T-cell (primary cell): Measurements from ENCODE around the gene CDC42EP1. TPM values are rescaled to one million over a fixed set of nuclear protein-coding genes. Genes with fewer than 3 reads are reported as not detected.

Experiments used
- ATAC-seq, 4 experiments: fragments of 200-7000 bp in 3 of 4; fragments of 150-1000 bp in 1 of 4; cut with Tn5 transposase; replicated peaks in 1 of 4; 1 replicate in 3 of 4; 2 replicates in 1 of 4; pipeline ENCODE4 v1.10.0; 2021; ENCODE audit warnings: moderate library complexity in 3 of 4, mild to moderate bottlenecking in 2 of 4, moderate number of reproducible peaks in 1 of 4
- CTCF ChIA-PET, 2 donors: fragments of 300-600 bp; sonication (Branson Sonifier 250); formaldehyde crosslinking; loops; one replicate each; lab custom pipeline; 2022; ENCODE audit warnings: antibody characterized with exemption in 2 of 2; lab: Charles Lee
- POLR2A ChIA-PET, 2 donors: fragments of 300-600 bp; sonication (Branson Sonifier 250); formaldehyde crosslinking; loops; one replicate each; lab custom pipeline; 2022; ENCODE audit warnings: antibody characterized with exemption in 2 of 2; lab: Charles Lee
- DNase-seq, 35 experiments: peaks; one replicate each; pipeline versions ENCODE4 v3.0.0 to v3.0.0-alpha.2; 2013 to 2023
- H3K27ac ChIP-seq: one replicate; pipeline ENCODE4 v1.5.1; 2013; ENCODE audit warnings: low read length
- H3K27me3 ChIP-seq, 2 experiments: replicated peaks in 1 of 2; 1 replicate in 1 of 2; 2 replicates in 1 of 2; pipeline versions ENCODE4 v1.6.1 to v1.7.0; 2013; ENCODE audit warnings: low read length in 1 of 2, mixed read lengths in 1 of 2; ENCODE audit not compliant: control insufficient read depth in 2 of 2, insufficient read depth in 2 of 2; ENCODE audit errors: extremely low read depth in 1 of 2
- H3K36me3 ChIP-seq, 2 donors: 1 replicate in 1 of 2; 2 replicates in 1 of 2; pipeline versions ENCODE4 v1.6.1 to v1.7.0; 2013; ENCODE audit warnings: low read length in 1 of 2; ENCODE audit not compliant: control insufficient read depth in 2 of 2, insufficient read depth in 1 of 2; ENCODE audit errors: extremely low read depth in 1 of 2
- H3K4me1 ChIP-seq, 2 experiments: 1 replicate in 1 of 2; 2 replicates in 1 of 2; pipeline versions ENCODE4 v1.6.1 to v1.7.0; 2013; ENCODE audit warnings: low read length in 2 of 2, mixed read lengths in 1 of 2; ENCODE audit not compliant: insufficient read depth in 2 of 2, control insufficient read depth in 1 of 2; ENCODE audit errors: extremely low read depth in 1 of 2
- H3K4me3 ChIP-seq, 2 donors: 1 replicate in 1 of 2; 2 replicates in 1 of 2; pipeline versions ENCODE4 v1.5.1 to v1.7.0; 2013; ENCODE audit warnings: mild to moderate bottlenecking in 2 of 2, low read length in 1 of 2, moderate library complexity in 1 of 2; ENCODE audit not compliant: control insufficient read depth in 1 of 2; ENCODE audit errors: extremely low read depth in 1 of 2
- H3K9me3 ChIP-seq: 2 replicates; pipeline ENCODE4 v1.7.0; 2013
- H3K27ac Mint-ChIP-seq, 2 donors: one replicate each; pipeline ENCODE4 v1.8.0; 2020 to 2021; ENCODE audit warnings: mild to moderate bottlenecking in 2 of 2, mixed read lengths in 2 of 2
- H3K27me3 Mint-ChIP-seq, 2 donors: one replicate each; pipeline ENCODE4 v1.8.0; 2021 to 2022; ENCODE audit warnings: mixed read lengths in 2 of 2
- H3K36me3 Mint-ChIP-seq: one replicate; pipeline ENCODE4 v1.8.0; 2021; ENCODE audit warnings: mixed read lengths
- H3K4me1 Mint-ChIP-seq, 3 donors: one replicate each; pipeline ENCODE4 v1.8.0; 2020 to 2022; ENCODE audit warnings: mixed read lengths in 3 of 3, mild to moderate bottlenecking in 1 of 3
- H3K4me3 Mint-ChIP-seq, 3 donors: one replicate each; pipeline ENCODE4 v1.8.0; 2020 to 2022; ENCODE audit warnings: mild to moderate bottlenecking in 3 of 3, mixed read lengths in 3 of 3, moderate library complexity in 3 of 3
- H3K9me3 Mint-ChIP-seq, 3 donors: one replicate each; pipeline ENCODE4 v1.8.0; 2020 to 2022; ENCODE audit warnings: mixed read lengths in 3 of 3
- WGBS: methylation state at CpG from one replicate; pipeline ENCODE4 v1.1.5; 2013; ENCODE audit warnings: missing lambda C conversion rate; ENCODE audit not compliant: insufficient coverage; 5-methylcytosine and 5-hydroxymethylcytosine counted together
- total RNA-seq, 35 experiments: library from RNA in 6 of 35; stranded (reverse) in 6 of 35; fragments of 120-200 nt in 1 of 35; gene quantifications; one replicate each; pipeline versions ENCODE4 v1.2.1 to v1.2.4 and lab custom pipeline; 2013 to 2026

The CDC42EP1 gene
- total RNA-seq, 5 donors from 2014 or later (not counting 1 experiment from before 2014, with no cell fraction given) = 0.47 to 0.73 (median 0.62) TPM; not detected in 2

- H3K36me3 Mint-ChIP-seq = no peaks in the 10 kb centered on the region
- WGBS = 10% methylated on average over 24 of the region's 28 CpGs
- CTCF ChIA-PET = interaction anchor here (0.5 to 4.2 kb wide), 17 partner anchors 9 to 444 kb away, joined by 3 to 59 read pairs (median 4); partner anchors contain the start of gene PDXP (in 1 of the 2)
- peaks cover 1 to 71% of the 10 kb centered on the region in 2 experiments for H3K27me3 ChIP-seq
- H3K36me3 ChIP-seq = no peaks in the 10 kb centered on the region
- H3K4me3 ChIP-seq = peak overlapping the region in 1 of 2 donors; percentile 15
- no peaks in the 10 kb centered on the region for H3K9me3 ChIP-seq
- no peaks in the 10 kb centered on the region for H3K9me3 Mint-ChIP-seq
- peak overlapping the region; percentile 28 to 70 (median 51) for H3K4me3 Mint-ChIP-seq
- DNase-seq (peak in 33 of 35 experiments; percentile 25 to 67 (median 47)), ATAC-seq (peak; percentile 37 to 57 (median 44))
- POLR2A ChIA-PET = interaction anchor here in 1 of 2 donors (0.5 kb wide), 1 partner anchor 101 kb away, joined by 3 read pairs; no protein-coding TSS in a partner anchor
- peaks cover 13 to 37% of the 10 kb centered on the region in 2 experiments for H3K4me1 ChIP-seq
- no peak overlapping the region for H3K27ac Mint-ChIP-seq
- no peak overlapping the region for H3K27ac ChIP-seq
- H3K27me3 Mint-ChIP-seq = peaks cover 12 to 33% of the 10 kb centered on the region in 2 donors
- peaks cover 25 to 32% (median 32%) of the 10 kb centered on the region in 3 donors for H3K4me1 Mint-ChIP-seq
These were observed 6.1 kb downstream of the CDC42EP1 start for GRCh38 chr22:37566329-37566837.

GRCh38 chr22:37566903-37567798 lies 6.9 kb downstream of the CDC42EP1 start:
- Histone ChIP-seq H3K4me1 (peaks cover 13 to 29% of the 10 kb centered on the region in 2 experiments), H3K36me3 (no peaks in the 10 kb centered on the region), H3K27ac (no peak overlapping the region), H3K4me3 (peak overlapping the region in 1 of 2 donors; percentile 32), H3K9me3 (no peaks in the 10 kb centered on the region), H3K27me3 (peaks cover 0 to 65% of the 10 kb centered on the region in 2 experiments)
- DNase-seq = peak; percentile 68 to 93 (median 84)
- 28% methylated on average over 15 of the region's 16 CpGs for WGBS
- Mint-ChIP-seq H3K4me1 (peaks cover 19 to 25% (median 25%) of the 10 kb centered on the region in 3 donors), H3K36me3 (no peaks in the 10 kb centered on the region), H3K27ac (peak overlapping the region; percentile 16 to 19), H3K4me3 (peak overlapping the region; percentile 41 to 70 (median 51)), H3K9me3 (no peaks in the 10 kb centered on the region), H3K27me3 (peaks cover 6 to 26% of the 10 kb centered on the region in 2 donors)
- POLR2A ChIA-PET = interaction anchor here in 1 of 2 donors (0.6 kb wide), 1 partner anchor 299 kb away, joined by 3 read pairs; no protein-coding TSS in a partner anchor
- CTCF ChIA-PET = interaction anchor here (0.5 to 4.2 kb wide), 24 partner anchors 8 to 445 kb away, joined by 3 to 59 read pairs (median 4); partner anchors contain the start of genes LGALS2 (in 1 of the 2) and PDXP (in 1 of the 2)
- peak; percentile 87 to 93 (median 89) for ATAC-seq

GRCh38 chr22:37568012-37568411 lies 7.7 kb downstream of the CDC42EP1 start:
- Histone ChIP-seq H3K4me3 (no peak overlapping the region), H3K36me3 (no peaks in the 10 kb centered on the region), H3K27me3 (peaks cover 0 to 56% of the 10 kb centered on the region in 2 experiments), H3K9me3 (no peaks in the 10 kb centered on the region), H3K27ac (no peak overlapping the region), H3K4me1 (peaks cover 13 to 25% of the 10 kb centered on the region in 2 experiments)
- Mint-ChIP-seq H3K4me3 (no peak overlapping the region), H3K36me3 (no peaks in the 10 kb centered on the region), H3K27me3 (peaks cover 0 to 19% of the 10 kb centered on the region in 2 donors), H3K4me1 (peaks cover 16 to 22% (median 22%) of the 10 kb centered on the region in 3 donors), H3K9me3 (no peaks in the 10 kb centered on the region), H3K27ac (no peak overlapping the region)
- DNase-seq = no peak
- WGBS = 88% methylated on average over 12 of the region's 15 CpGs
- POLR2A ChIA-PET = interaction anchor here in 1 of 2 donors (0.6 kb wide), 1 partner anchor 28 kb away, joined by 4 read pairs; no protein-coding TSS in a partner anchor
- CTCF ChIA-PET = interaction anchor here (0.6 to 4.2 kb wide), 8 partner anchors 12 to 90 kb away, joined by 3 to 59 read pairs (median 5); partner anchors contain the start of gene LGALS2 (in 1 of the 2)
- no peak for ATAC-seq

- POLR2A ChIA-PET = interaction anchor here in 1 of 2 donors (0.6 kb wide), 1 partner anchor 28 kb away, joined by 4 read pairs; no protein-coding TSS in a partner anchor
- Histone ChIP-seq H3K27me3 (peaks cover 0 to 53% of the 10 kb centered on the region in 2 experiments), H3K4me1 (peaks cover 13 to 25% of the 10 kb centered on the region in 2 experiments), H3K4me3 (no peak overlapping the region), H3K27ac (no peak overlapping the region), H3K36me3 (no peaks in the 10 kb centered on the region), H3K9me3 (no peaks in the 10 kb centered on the region)
- Mint-ChIP-seq H3K36me3 (no peaks in the 10 kb centered on the region), H3K27ac (no peak overlapping the region), H3K27me3 (peaks cover 0 to 14% of the 10 kb centered on the region in 2 donors), H3K9me3 (no peaks in the 10 kb centered on the region), H3K4me1 (peaks cover 16 to 22% (median 22%) of the 10 kb centered on the region in 3 donors), H3K4me3 (no peak overlapping the region)
- 87% methylated on average over 9 of the region's 14 CpGs for WGBS
- CTCF ChIA-PET = interaction anchor here in 1 of 2 donors (0.6 kb wide), 2 partner anchors 11 to 26 kb away, joined by 5 read pairs; partner anchors contain the start of gene LGALS2
- no peak for ATAC-seq
- DNase-seq = no peak
These were observed 8.2 kb downstream of the CDC42EP1 start for GRCh38 chr22:37568448-37569008.

DNA sequence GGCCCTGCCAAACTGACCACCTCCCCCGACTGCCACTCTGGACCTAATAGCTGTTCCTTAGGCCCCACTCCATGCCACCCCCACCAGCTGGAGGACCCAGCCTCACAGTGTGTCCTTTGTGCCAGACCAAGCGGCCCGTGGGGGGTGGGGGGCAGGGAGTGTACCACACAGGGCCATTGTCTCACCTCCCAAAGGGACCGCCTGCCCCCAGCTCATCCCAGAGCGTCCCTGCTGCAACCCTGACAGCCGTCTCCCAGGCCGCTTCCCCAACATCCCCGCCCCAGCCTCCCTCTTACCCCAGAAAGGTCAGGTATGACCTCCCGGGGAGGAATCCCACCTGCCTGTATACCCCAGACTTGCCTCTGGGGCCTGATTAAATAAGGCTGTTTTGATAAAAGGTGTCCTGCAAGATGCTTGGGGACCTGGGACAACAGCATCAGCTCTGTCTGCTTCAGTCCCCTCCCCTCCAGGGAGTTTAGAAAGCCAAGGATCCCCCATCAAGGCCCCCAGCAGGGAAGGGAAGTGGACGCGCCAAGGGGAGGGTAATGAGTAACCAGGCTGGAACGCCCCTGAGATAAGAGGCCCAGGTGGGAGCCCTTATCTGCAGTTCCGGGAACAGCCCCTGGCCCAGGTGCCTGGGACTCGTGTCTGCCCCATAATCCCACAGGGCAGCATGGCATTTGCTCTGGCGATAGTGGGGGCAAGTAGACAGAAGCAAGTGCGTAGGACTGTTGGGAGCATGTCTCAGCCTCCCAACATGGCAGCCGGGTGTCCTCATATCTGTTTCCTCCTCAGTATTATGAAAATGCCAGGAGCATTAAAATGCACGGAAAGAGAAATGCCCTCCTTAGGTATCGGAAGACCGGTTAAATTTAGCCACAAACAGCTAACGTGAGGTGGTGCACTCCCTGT lies 9.0 kb downstream of the CDC42EP1 start:
- Mint-ChIP-seq H3K4me1 (peaks cover 16 to 22% (median 20%) of the 10 kb centered on the region in 3 donors), H3K4me3 (no peak overlapping the region), H3K9me3 (no peaks in the 10 kb centered on the region), H3K27me3 (peaks cover 0 to 9% of the 10 kb centered on the region in 2 donors), H3K27ac (no peak overlapping the region), H3K36me3 (no peaks in the 10 kb centered on the region)
- ChIA-PET POLR2A (no interaction called here), CTCF (interaction anchor here in 1 of 2 donors (1.4 kb wide), 1 partner anchor 30 kb away, joined by 5 read pairs; no protein-coding TSS in a partner anchor)
- ATAC-seq = no peak
- H3K27ac ChIP-seq = no peak overlapping the region
- no peak for DNase-seq
- WGBS = 84% methylated on average over 8 of the region's 21 CpGs
- H3K9me3 ChIP-seq = no peaks in the 10 kb centered on the region
- H3K4me3 ChIP-seq = no peak overlapping the region
- H3K4me1 ChIP-seq = peaks cover 13 to 25% of the 10 kb centered on the region in 2 experiments
- peaks cover 0 to 46% of the 10 kb centered on the region in 2 experiments for H3K27me3 ChIP-seq
- no peaks in the 10 kb centered on the region for H3K36me3 ChIP-seq
